22Rv1 (cell line): ENCODE results near the gene CITED1.

Experiments used
- ZFX ChIP-seq: fragments of 450-650 bp; IDR thresholded peaks from 2 replicates; pipeline ENCODE4 v1.6.1; 2017; ENCODE audit warnings: antibody characterized with exemption, borderline replicate concordance
- TF ChIP-seq, protein P1 (sequence below): fragments of 450-650 bp; IDR thresholded peaks from 2 replicates; pipeline ENCODE4 v1.5.1; 2017; ENCODE audit warnings: mild to moderate bottlenecking

DNA sequence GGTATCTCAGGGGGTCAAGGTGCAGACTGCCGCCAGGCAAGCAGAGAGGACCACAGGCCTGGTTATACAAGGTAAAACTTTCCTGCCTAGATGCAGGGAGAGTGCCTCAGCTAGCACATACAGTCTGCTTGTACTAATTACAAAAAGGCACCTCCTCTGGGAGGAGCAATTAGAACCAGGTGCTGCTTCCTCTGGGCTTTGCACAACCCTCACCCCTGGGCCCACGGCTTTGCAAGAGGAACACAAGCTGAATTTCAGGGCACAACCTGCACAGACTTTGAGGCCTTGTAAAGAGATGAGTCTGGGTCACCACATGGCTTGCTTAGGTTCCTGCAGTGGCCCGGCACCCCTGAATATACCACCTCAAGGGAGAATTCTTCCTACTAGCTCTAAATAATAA lies 9.2 kb upstream of the CITED1 start:
- TF ChIP-seq, protein P1, sequence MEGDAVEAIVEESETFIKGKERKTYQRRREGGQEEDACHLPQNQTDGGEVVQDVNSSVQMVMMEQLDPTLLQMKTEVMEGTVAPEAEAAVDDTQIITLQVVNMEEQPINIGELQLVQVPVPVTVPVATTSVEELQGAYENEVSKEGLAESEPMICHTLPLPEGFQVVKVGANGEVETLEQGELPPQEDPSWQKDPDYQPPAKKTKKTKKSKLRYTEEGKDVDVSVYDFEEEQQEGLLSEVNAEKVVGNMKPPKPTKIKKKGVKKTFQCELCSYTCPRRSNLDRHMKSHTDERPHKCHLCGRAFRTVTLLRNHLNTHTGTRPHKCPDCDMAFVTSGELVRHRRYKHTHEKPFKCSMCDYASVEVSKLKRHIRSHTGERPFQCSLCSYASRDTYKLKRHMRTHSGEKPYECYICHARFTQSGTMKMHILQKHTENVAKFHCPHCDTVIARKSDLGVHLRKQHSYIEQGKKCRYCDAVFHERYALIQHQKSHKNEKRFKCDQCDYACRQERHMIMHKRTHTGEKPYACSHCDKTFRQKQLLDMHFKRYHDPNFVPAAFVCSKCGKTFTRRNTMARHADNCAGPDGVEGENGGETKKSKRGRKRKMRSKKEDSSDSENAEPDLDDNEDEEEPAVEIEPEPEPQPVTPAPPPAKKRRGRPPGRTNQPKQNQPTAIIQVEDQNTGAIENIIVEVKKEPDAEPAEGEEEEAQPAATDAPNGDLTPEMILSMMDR, result no peak
- no peak for TF ChIP-seq ZFX
